ENCODE results near the gene CHMP6. TPM values are rescaled to one million over a fixed set of nuclear protein-coding genes. Genes with fewer than 3 reads are reported as not detected.

CHMP6 gene
- total RNA-seq, 1 experiment from 2014 or later: 15.0 TPM

- TF ChIP-seq JUN (CRISPR knock-in tag; IDR thresholded peaks at IDR 0.05) (no peak), ZBTB43 (CRISPR knock-in tag; IDR thresholded peaks at IDR 0.05) (no peak)
Observed at GRCh38 chr17:81031566-81032550, 40.2 kb downstream of the CHMP6 start (continued).

GRCh38 chr17:81032641-81033480 is 41.2 kb downstream of the CHMP6 start:
- H3K36me3 Mint-ChIP-seq: no peaks in the 10 kb centered on the region
- ChIA-PET POLR2A (no interaction called here), CTCF (interaction anchor here (1.8 to 3.4 kb wide), 2 partner anchors 8 to 9 kb away, joined by 5 to 20 read pairs; no protein-coding TSS in a partner anchor)
- no peaks in the 10 kb centered on the region for H3K9me3 Mint-ChIP-seq
- ATAC-seq (no peak), DNase-seq (ENCODE audit: low spot score) (no peak)
- H3K27me3 Mint-ChIP-seq (ENCODE audit: low read depth): peaks cover 25% of the 10 kb centered on the region
- H3K4me1 Mint-ChIP-seq: peaks cover 23% of the 10 kb centered on the region
- no peak overlapping the region for H3K27ac Mint-ChIP-seq
- peak overlapping the region; percentile 79 for H3K4me3 Mint-ChIP-seq
- TF ChIP-seq ZNF138 (CRISPR knock-in tag; conservative IDR thresholded peaks at IDR 0.05) (no peak), GTF2I (CRISPR knock-in tag; conservative IDR thresholded peaks at IDR 0.05) (no peak), RELA (CRISPR knock-in tag; IDR thresholded peaks at IDR 0.05; ENCODE audit: borderline replicate concordance) (no peak), JAZF1 (CRISPR knock-in tag; IDR thresholded peaks at IDR 0.05) (no peak), ATF1 (CRISPR knock-in tag; IDR thresholded peaks at IDR 0.05) (no peak), ZNF317 (CRISPR knock-in tag; IDR thresholded peaks at IDR 0.05; ENCODE audit: borderline replicate concordance, low read depth) (no peak), IRF2 (CRISPR knock-in tag; IDR thresholded peaks at IDR 0.05; ENCODE audit: borderline replicate concordance, low read depth) (no peak), NR3C1 (CRISPR knock-in tag; conservative IDR thresholded peaks at IDR 0.05; ENCODE audit: low read depth) (no peak), NR2C2 (CRISPR knock-in tag; IDR thresholded peaks at IDR 0.05) (no peak), ATF6 (CRISPR knock-in tag; IDR thresholded peaks at IDR 0.05) (no peak), ERG (CRISPR knock-in tag; IDR thresholded peaks at IDR 0.05) (no peak)

- CTCF ChIA-PET: interaction anchor here (3.4 kb wide), 1 partner anchor 10 kb away, joined by 20 read pairs; no protein-coding TSS in a partner anchor
- H3K4me1 Mint-ChIP-seq: peaks cover 23% of the 10 kb centered on the region
- POLR2A ChIA-PET: interaction anchor here (0.6 kb wide), 1 partner anchor 47 kb away, joined by 6 read pairs; no protein-coding TSS in a partner anchor
- H3K36me3 Mint-ChIP-seq: no peaks in the 10 kb centered on the region; the same call in 1 of the 2 replicates
- H3K27me3 Mint-ChIP-seq (ENCODE audit: low read depth): peaks cover 25% of the 10 kb centered on the region
- ATAC-seq: no peak
- DNase-seq (ENCODE audit: low spot score): no peak
- H3K4me3 Mint-ChIP-seq: peak overlapping the region; percentile 79
- no peak overlapping the region for H3K27ac Mint-ChIP-seq
- no peaks in the 10 kb centered on the region for H3K9me3 Mint-ChIP-seq
- no peak for TF ChIP-seq ZNF532 (CRISPR knock-in tag; IDR thresholded peaks at IDR 0.05; ENCODE audit: borderline replicate concordance)
- no peak for TF ChIP-seq ZNF671 (CRISPR knock-in tag; IDR thresholded peaks at IDR 0.05)
- TF ChIP-seq ZNF512 (CRISPR knock-in tag; IDR thresholded peaks at IDR 0.05; ENCODE audit: borderline replicate concordance): no peak
- no peak for TF ChIP-seq ZNF121 (CRISPR knock-in tag; IDR thresholded peaks at IDR 0.05)
- no peak for TF ChIP-seq TP53 (CRISPR knock-in tag; IDR thresholded peaks at IDR 0.05)
Observed at GRCh38 chr17:81033535-81034167, 42.0 kb downstream of the CHMP6 start.

Data from WTC11 (cell line).